Adrenal gland (tissue), 5 donors: ENCODE results near the gene FOSB.

ENCODE experiments used
- POLR2A ChIP-seq, 2 donors: fragments of 450-650 bp; IDR thresholded peaks; one replicate each; pipeline ENCODE4 v1.6.1; 2017; ENCODE audit warnings: antibody characterized with exemption in 2 of 2, mild to moderate bottlenecking in 2 of 2, moderate library complexity in 1 of 2
- TF ChIP-seq, protein P1 (sequence below), 6 experiments: fragments of 450-650 bp in 4 of 6; fragments of 200-600 bp in 2 of 6; sonication (generic) in 1 of 6; IDR thresholded peaks; 1 replicate in 5 of 6; 2 replicates in 1 of 6; pipeline versions ENCODE4 v1.5.1 to v1.8.0; 2016 to 2021; ENCODE audit warnings: antibody characterized with exemption in 6 of 6, mild to moderate bottlenecking in 2 of 6, moderate library complexity in 1 of 6
- donor health status: DM: no; HTN: no; CAD: no.

GRCh38 chr19:45508861-45509691 is 41.3 kb downstream of the FOSB start:
- TF ChIP-seq, protein P1, sequence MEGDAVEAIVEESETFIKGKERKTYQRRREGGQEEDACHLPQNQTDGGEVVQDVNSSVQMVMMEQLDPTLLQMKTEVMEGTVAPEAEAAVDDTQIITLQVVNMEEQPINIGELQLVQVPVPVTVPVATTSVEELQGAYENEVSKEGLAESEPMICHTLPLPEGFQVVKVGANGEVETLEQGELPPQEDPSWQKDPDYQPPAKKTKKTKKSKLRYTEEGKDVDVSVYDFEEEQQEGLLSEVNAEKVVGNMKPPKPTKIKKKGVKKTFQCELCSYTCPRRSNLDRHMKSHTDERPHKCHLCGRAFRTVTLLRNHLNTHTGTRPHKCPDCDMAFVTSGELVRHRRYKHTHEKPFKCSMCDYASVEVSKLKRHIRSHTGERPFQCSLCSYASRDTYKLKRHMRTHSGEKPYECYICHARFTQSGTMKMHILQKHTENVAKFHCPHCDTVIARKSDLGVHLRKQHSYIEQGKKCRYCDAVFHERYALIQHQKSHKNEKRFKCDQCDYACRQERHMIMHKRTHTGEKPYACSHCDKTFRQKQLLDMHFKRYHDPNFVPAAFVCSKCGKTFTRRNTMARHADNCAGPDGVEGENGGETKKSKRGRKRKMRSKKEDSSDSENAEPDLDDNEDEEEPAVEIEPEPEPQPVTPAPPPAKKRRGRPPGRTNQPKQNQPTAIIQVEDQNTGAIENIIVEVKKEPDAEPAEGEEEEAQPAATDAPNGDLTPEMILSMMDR (IDR thresholded peaks at IDR 0.05), result peak in 3 of 6 experiments; percentile 27 to 43 (median 29)
- no peak for TF ChIP-seq POLR2A (IDR thresholded peaks at IDR 0.05)
